ENCODE measurements around the gene RAD54L2. TPM values are rescaled to one million over a fixed set of nuclear protein-coding genes. Genes with fewer than 3 reads are reported as not detected.
"Not testable (repeated sequence)": the region's sequence is repeated elsewhere in the genome, so short reads cannot be mapped to it uniquely, and the experiment has no call there.

RAD54L2 gene
- total and polyA plus RNA-seq, 2 of the 8 experiments (the other 6 are each of a cell fraction or from before 2014, with no cell fraction given): 8.2 to 35.2 TPM

- H3K4me3 ChIP-seq (ENCODE audit: extremely low read depth in 1 of 4, insufficient read depth in 2 of 4, low read depth in 3 of 4, low read length in 4 of 4): not testable (repeated sequence)
Observed at GRCh38 chr3:51562403-51562802, 23.9 kb downstream of the RAD54L2 start.

More at GRCh38 chr3:51562403-51562802, 23.9 kb downstream of the RAD54L2 start:
- not testable (repeated sequence) for H3K18ac ChIP-seq (ENCODE audit: extremely low read depth, low read length); H4K5ac ChIP-seq (ENCODE audit: insufficient read length, low read depth, low read length); H3K56ac ChIP-seq (replicated peaks; ENCODE audit: insufficient read length, low read depth, low read length); H2BK15ac ChIP-seq (ENCODE audit: low read length); H3K23me2 ChIP-seq (ENCODE audit: low read depth, low read length); H3K36me3 ChIP-seq (ENCODE audit: control insufficient read depth in 2 of 4, insufficient read depth in 4 of 4, low read length in 3 of 4); H3K14ac ChIP-seq (ENCODE audit: insufficient read length); H3K27ac ChIP-seq (ENCODE audit: low read depth, low read length); H4K91ac ChIP-seq (replicated peaks; ENCODE audit: insufficient read length, low read length); H3K9me3 ChIP-seq (ENCODE audit: insufficient read depth in 2 of 2, low read depth in 1 of 2, low read length in 1 of 2); H2AK5ac ChIP-seq (ENCODE audit: low read depth, low read length); H3K27me3 ChIP-seq (replicated peaks in 1 of 4; ENCODE audit: control insufficient read depth in 3 of 4, extremely low read depth in 1 of 4, insufficient read depth in 3 of 4, low read length in 3 of 4); H2BK12ac ChIP-seq (ENCODE audit: low read depth, low read length); H3K79me1 ChIP-seq (ENCODE audit: low read depth, low read length); H4K20me1 ChIP-seq (replicated peaks in 1 of 2; ENCODE audit: control insufficient read depth in 1 of 2, insufficient read depth in 2 of 2, low read length in 2 of 2); H2BK5ac ChIP-seq (ENCODE audit: low read depth, low read length); DNase-seq (ENCODE audit: low read depth in 1 of 2, low spot score in 2 of 2); H2BK120ac ChIP-seq (replicated peaks; ENCODE audit: low read depth, low read length); H2AFZ ChIP-seq (ENCODE audit: low read length); H3K23ac ChIP-seq (ENCODE audit: insufficient read length); H3K4me1 ChIP-seq (replicated peaks in 1 of 4; ENCODE audit: control insufficient read depth in 3 of 4, insufficient read depth in 4 of 4, low read length in 3 of 4); H3K9ac ChIP-seq (replicated peaks in 1 of 4; ENCODE audit: extremely low read depth in 1 of 4, low read depth in 3 of 4, low read length in 3 of 4); H4K8ac ChIP-seq (ENCODE audit: extremely low read depth, insufficient read depth, low read length); H3K4ac ChIP-seq (replicated peaks; ENCODE audit: insufficient read length, low read depth, low read length); FAIRE-seq; H3K4me2 ChIP-seq (ENCODE audit: insufficient read depth in 1 of 2, low read depth in 2 of 2, low read length in 2 of 2); H2BK20ac ChIP-seq (ENCODE audit: low read length)
- ChIA-PET POLR2A (ENCODE audit: partially characterized antibody) (interaction anchor here (1.7 kb wide), 1 partner anchor 24 kb away, joined by 6 read pairs; the partner anchor contains the start of gene RAD54L2), CTCF (ENCODE audit: partially characterized antibody) (interaction anchor here (1.1 kb wide), 1 partner anchor 107 kb away, joined by 3 read pairs; no protein-coding TSS in a partner anchor)
- H3K79me2 ChIP-seq (ENCODE audit: control insufficient read depth in 1 of 2, insufficient read depth in 2 of 2, low read length in 2 of 2): peaks cover 0 to 40% of the 10 kb centered on the region in 2 experiments; a peak in 2 of 4 replicates
- 95% methylated on average over 4 of the region's 4 CpGs; no CpG with 5 or more reads in 1 of the 2 experiments for WGBS, 2 experiments (ENCODE audit: extremely low coverage in 1 of 2, insufficient coverage in 1 of 2, insufficient read length in 1 of 2, insufficient replicate concordance in 2 of 2, low coverage in 1 of 2, low lambda C conversion rate in 2 of 2, missing lambda C conversion rate in 1 of 2)
